Measurements from ENCODE around the gene TBC1D5.

- TF ChIP-seq TAF1 (IDR thresholded peaks at IDR 0.05; ENCODE audit: low read depth, low read length) (no peak), POLR2A (IDR thresholded peaks at IDR 0.05; ENCODE audit: low read depth, low read length) (no peak)
Observed at GRCh38 chr3:17726313-17726712, 16.1 kb downstream of the TBC1D5 start.
